HepG2 (cell line): ENCODE results near the gene SLC16A6.
"Not testable (repeated sequence)": the region's sequence is repeated elsewhere in the genome, so short reads cannot be mapped to it uniquely, and the experiment has no call there.

Experiments
- ARID2 ChIP-seq: sonication (generic); formaldehyde crosslinking; IDR thresholded peaks from 2 replicates; pipeline ENCODE4 v1.8.1; 2022; ENCODE audit warnings: mild to moderate bottlenecking, missing genetic modification reagents, borderline replicate concordance
- BHLHE40 ChIP-seq: IDR thresholded peaks from 2 replicates; pipeline ENCODE4 v1.6.1; 2011; ENCODE audit warnings: low read length, improper control_type of control experiment
- CCDC6 ChIP-seq: sonication (generic); formaldehyde crosslinking; IDR thresholded peaks from 2 replicates; pipeline ENCODE4 v1.8.1; 2022; ENCODE audit warnings: mild to moderate bottlenecking, missing genetic modification reagents, moderate library complexity
- CREM ChIP-seq, 2 experiments: sonication (generic) in 1 of 2; formaldehyde crosslinking in 1 of 2; IDR thresholded peaks; 2 replicates each; pipeline versions ENCODE4 v1.4.0 to v1.6.1; 2016 to 2020; ENCODE audit warnings: antibody characterized with exemption in 1 of 2, mild to moderate bottlenecking in 1 of 2, missing genetic modification reagents in 1 of 2
- EZH2 ChIP-seq: conservative IDR thresholded peaks from 2 replicates; pipeline ENCODE4 v1.6.1; 2012; ENCODE audit warnings: mild to moderate bottlenecking, low read depth, low read length, moderate library complexity
- FOSL2 ChIP-seq: sonication (generic); formaldehyde crosslinking; IDR thresholded peaks from 2 replicates; pipeline ENCODE4 v1.4.0; 2020; ENCODE audit warnings: missing genetic modification reagents
- RAD21 ChIP-seq: fragments of 450-650 bp; formaldehyde crosslinking; IDR thresholded peaks from 2 replicates; pipeline ENCODE4 v1.5.0; 2020; ENCODE audit warnings: mild to moderate bottlenecking
- TF ChIP-seq, protein P1 (sequence below): sonication (generic); formaldehyde crosslinking; IDR thresholded peaks from 2 replicates; pipeline ENCODE4 v1.4.0; 2020; ENCODE audit warnings: missing genetic modification reagents, low read depth, mild to moderate bottlenecking, borderline replicate concordance
- TF ChIP-seq, protein P2 (sequence below): sonication (generic); formaldehyde crosslinking; IDR thresholded peaks from 2 replicates; pipeline ENCODE4 v1.8.0; 2022; ENCODE audit warnings: missing genetic modification reagents, mild to moderate bottlenecking, borderline replicate concordance
- TF ChIP-seq, protein P3 (sequence below), 2 experiments: IDR thresholded peaks; 2 replicates each; pipeline ENCODE4 v1.6.1; 2011 to 2012; ENCODE audit warnings: low read length in 2 of 2, borderline replicate concordance in 1 of 2, low read depth in 1 of 2, mild to moderate bottlenecking in 1 of 2, moderate library complexity in 1 of 2
- TF ChIP-seq, protein P4 (sequence below): IDR thresholded peaks from 2 replicates; pipeline ENCODE4 v1.6.1; 2016
- TF ChIP-seq, protein P5 (sequence below): fragments of 450-650 bp; IDR thresholded peaks from 2 replicates; pipeline ENCODE4 v1.6.1; 2017; ENCODE audit warnings: mild to moderate bottlenecking
- TF ChIP-seq, protein P6 (sequence below): sonication (generic); formaldehyde crosslinking; IDR thresholded peaks from 2 replicates; pipeline ENCODE4 v1.5.0; 2020; ENCODE audit warnings: missing genetic modification reagents
- TF ChIP-seq, protein P7 (sequence below): sonication (generic); formaldehyde crosslinking; IDR thresholded peaks from 2 replicates; pipeline ENCODE4 v1.8.1; 2023; ENCODE audit warnings: mild to moderate bottlenecking, moderate library complexity, missing genetic modification reagents

DNA sequence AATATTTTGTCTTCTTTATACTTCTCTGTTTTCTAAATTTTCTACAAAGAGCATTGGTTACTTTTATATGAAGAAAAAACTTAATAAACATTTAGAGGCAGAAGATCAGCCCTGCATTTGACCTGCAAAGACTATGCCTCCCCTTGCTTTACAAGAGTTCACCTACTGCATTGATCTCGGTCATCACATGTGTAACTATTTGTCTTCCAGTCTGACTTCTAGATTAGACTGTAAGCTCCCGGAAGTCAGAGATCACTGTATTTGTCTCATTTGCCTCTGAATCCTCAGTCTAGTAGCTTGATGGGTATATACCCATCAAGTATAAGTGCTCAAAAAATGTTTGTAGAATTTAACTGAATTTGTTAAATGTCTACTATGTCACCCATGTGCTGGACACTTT is 70.7 kb downstream of the SLC16A6 start:
- TF ChIP-seq CCDC6 (CRISPR knock-in tag); BHLHE40; FOSL2 (CRISPR knock-in tag); EZH2; RAD21; ARID2 (CRISPR knock-in tag); CREM (IDR thresholded peaks at IDR 0.05); CREM (CRISPR knock-in tag; IDR thresholded peaks at IDR 0.05): not testable (repeated sequence)
- TF ChIP-seq, protein P1, sequence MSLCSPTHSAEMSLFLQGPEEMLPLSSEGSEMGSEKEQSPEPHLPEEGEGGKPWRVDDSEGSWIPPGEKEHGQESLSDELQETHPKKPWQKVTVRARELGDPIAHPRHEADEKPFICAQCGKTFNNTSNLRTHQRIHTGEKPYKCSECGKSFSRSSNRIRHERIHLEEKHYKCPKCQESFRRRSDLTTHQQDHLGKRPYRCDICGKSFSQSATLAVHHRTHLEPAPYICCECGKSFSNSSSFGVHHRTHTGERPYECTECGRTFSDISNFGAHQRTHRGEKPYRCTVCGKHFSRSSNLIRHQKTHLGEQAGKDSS (CRISPR knock-in tag) = not testable (repeated sequence)
- TF ChIP-seq, protein P2, sequence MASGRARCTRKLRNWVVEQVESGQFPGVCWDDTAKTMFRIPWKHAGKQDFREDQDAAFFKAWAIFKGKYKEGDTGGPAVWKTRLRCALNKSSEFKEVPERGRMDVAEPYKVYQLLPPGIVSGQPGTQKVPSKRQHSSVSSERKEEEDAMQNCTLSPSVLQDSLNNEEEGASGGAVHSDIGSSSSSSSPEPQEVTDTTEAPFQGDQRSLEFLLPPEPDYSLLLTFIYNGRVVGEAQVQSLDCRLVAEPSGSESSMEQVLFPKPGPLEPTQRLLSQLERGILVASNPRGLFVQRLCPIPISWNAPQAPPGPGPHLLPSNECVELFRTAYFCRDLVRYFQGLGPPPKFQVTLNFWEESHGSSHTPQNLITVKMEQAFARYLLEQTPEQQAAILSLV = not testable (repeated sequence)
- TF ChIP-seq, protein P3, sequence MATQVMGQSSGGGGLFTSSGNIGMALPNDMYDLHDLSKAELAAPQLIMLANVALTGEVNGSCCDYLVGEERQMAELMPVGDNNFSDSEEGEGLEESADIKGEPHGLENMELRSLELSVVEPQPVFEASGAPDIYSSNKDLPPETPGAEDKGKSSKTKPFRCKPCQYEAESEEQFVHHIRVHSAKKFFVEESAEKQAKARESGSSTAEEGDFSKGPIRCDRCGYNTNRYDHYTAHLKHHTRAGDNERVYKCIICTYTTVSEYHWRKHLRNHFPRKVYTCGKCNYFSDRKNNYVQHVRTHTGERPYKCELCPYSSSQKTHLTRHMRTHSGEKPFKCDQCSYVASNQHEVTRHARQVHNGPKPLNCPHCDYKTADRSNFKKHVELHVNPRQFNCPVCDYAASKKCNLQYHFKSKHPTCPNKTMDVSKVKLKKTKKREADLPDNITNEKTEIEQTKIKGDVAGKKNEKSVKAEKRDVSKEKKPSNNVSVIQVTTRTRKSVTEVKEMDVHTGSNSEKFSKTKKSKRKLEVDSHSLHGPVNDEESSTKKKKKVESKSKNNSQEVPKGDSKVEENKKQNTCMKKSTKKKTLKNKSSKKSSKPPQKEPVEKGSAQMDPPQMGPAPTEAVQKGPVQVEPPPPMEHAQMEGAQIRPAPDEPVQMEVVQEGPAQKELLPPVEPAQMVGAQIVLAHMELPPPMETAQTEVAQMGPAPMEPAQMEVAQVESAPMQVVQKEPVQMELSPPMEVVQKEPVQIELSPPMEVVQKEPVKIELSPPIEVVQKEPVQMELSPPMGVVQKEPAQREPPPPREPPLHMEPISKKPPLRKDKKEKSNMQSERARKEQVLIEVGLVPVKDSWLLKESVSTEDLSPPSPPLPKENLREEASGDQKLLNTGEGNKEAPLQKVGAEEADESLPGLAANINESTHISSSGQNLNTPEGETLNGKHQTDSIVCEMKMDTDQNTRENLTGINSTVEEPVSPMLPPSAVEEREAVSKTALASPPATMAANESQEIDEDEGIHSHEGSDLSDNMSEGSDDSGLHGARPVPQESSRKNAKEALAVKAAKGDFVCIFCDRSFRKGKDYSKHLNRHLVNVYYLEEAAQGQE (IDR thresholded peaks at IDR 0.05; ENCODE audit: borderline replicate concordance in 1 of 2, low read depth in 1 of 2, low read length in 2 of 2) = not testable (repeated sequence)
- TF ChIP-seq, protein P4, sequence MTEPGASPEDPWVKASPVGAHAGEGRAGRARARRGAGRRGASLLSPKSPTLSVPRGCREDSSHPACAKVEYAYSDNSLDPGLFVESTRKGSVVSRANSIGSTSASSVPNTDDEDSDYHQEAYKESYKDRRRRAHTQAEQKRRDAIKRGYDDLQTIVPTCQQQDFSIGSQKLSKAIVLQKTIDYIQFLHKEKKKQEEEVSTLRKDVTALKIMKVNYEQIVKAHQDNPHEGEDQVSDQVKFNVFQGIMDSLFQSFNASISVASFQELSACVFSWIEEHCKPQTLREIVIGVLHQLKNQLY (CRISPR knock-in tag) = not testable (repeated sequence)
- TF ChIP-seq, protein P5, sequence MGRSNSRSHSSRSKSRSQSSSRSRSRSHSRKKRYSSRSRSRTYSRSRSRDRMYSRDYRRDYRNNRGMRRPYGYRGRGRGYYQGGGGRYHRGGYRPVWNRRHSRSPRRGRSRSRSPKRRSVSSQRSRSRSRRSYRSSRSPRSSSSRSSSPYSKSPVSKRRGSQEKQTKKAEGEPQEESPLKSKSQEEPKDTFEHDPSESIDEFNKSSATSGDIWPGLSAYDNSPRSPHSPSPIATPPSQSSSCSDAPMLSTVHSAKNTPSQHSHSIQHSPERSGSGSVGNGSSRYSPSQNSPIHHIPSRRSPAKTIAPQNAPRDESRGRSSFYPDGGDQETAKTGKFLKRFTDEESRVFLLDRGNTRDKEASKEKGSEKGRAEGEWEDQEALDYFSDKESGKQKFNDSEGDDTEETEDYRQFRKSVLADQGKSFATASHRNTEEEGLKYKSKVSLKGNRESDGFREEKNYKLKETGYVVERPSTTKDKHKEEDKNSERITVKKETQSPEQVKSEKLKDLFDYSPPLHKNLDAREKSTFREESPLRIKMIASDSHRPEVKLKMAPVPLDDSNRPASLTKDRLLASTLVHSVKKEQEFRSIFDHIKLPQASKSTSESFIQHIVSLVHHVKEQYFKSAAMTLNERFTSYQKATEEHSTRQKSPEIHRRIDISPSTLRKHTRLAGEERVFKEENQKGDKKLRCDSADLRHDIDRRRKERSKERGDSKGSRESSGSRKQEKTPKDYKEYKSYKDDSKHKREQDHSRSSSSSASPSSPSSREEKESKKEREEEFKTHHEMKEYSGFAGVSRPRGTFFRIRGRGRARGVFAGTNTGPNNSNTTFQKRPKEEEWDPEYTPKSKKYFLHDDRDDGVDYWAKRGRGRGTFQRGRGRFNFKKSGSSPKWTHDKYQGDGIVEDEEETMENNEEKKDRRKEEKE = not testable (repeated sequence)
- TF ChIP-seq, protein P6, sequence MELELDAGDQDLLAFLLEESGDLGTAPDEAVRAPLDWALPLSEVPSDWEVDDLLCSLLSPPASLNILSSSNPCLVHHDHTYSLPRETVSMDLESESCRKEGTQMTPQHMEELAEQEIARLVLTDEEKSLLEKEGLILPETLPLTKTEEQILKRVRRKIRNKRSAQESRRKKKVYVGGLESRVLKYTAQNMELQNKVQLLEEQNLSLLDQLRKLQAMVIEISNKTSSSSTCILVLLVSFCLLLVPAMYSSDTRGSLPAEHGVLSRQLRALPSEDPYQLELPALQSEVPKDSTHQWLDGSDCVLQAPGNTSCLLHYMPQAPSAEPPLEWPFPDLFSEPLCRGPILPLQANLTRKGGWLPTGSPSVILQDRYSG = not testable (repeated sequence)
- TF ChIP-seq, protein P7, sequence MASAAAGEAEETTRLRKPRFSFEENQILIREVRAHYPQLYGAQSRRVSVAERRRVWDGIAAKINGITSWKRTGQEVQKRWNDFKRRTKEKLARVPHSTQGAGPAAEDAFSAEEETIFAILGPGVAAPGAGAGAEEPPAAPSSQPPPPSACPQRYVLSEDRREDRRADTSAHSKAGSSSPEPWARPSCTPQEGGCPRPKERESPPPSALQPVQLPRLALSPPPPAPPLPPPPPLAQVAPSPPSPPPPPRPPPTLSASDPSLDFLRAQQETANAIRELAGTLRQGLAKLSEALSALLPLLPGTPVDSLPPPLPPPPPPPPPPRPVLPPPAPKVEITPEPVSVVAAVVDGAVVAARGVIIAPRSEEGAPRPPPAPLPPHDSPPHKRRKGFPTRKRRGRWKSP (CRISPR knock-in tag) = not testable (repeated sequence)
